GM19468 (cell line): ENCODE measurements around the gene NID2.

ENCODE experiments used
- ATAC-seq: cut with Tn5 transposase; IDR thresholded peaks from one replicate; pipeline ENCODE4 v1.9.1; 2021; ENCODE audit warnings: mild to moderate bottlenecking, moderate library complexity, moderate number of reproducible peaks; ENCODE audit not compliant: unreplicated experiment; ENCODE audit errors: extremely low read depth

The NID2 gene

DNA sequence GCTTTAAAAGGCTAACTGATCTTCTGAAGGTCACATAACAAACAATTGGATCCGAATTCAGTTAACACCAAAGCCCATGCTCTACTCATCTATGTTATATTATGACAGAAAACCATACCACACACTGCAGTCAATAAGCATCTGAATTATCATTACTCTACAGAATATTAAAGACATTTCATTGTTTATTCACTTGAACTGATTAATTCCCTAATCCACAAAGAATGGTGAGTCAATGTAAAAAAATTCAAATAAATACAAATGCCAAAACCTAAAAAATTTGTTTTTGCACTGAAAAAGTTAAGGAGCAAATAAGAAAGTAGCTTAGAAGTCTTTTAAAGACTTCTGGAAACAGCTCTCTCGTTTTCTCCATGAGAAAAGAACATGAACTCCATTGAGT lies 13.7 kb downstream of the NID2 start:
- ATAC-seq, result no peak

DNA sequence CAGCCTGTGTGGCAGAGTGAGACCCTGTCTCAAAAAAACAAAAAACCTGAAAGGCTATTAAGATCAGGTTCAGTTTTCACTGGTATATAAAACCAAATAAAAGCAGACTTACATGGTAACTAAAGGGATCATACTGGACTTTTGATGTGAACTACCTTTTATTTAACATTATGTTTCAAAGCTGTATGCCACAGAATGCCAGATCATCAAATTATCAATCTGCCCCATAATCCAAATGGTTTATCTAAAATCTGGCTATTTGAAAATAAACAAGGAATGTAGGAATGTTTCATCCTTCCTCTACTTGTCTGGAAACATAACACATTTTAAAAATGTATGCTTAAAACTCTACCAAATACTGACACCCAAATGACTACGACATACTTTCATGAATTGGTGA lies 14.2 kb downstream of the NID2 start:
- no peak for ATAC-seq

DNA sequence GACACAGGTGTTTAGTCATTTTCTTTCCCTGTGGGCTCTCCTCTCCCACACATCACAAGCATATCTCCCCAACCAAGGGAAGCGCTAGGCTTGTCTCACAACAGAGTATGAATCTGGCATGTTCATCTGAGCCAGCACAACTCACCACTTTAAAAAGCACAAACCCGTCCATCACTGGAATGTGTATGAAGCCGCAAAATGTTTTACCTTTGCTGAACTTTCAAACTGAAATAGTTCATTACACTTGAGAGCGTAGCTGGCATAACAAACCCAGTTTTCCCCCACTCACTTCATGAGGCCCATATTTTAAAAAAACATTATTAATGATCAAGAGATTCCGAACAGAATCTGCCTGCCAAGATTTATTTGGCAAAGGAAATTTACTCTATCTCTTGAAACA lies 15.8 kb downstream of the NID2 start:
- ATAC-seq, result no peak

DNA sequence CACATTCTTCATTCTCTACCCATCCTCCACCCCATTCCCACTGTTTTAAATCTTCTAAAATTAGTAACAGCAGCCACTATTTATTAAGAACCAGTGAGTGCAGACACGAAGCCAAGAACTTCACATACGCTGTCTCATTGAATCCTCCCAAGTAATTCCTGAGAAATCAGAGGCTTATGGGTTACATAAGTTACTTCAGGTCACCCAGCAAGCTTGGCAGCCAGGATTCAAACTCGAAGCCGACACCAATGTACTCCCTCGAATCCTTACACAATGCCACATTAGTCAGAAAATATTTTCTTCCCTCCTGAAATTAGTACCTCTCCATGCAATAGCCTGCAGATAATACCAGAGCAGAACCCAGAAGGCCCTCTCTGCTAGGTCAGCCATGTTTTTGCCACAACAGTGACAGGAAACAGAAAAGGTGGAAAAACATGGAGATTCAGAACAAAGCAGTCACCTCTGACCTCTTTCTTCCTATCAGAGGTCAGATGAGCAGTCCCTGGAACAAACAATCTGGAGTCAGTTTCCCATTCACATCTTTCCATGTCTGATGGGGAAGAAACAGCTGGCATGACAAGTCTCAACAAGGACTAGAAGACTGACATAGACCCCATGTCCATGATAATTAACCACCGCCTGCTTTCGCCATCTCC lies 16.4 kb downstream of the NID2 start:
- ATAC-seq, result no peak

DNA sequence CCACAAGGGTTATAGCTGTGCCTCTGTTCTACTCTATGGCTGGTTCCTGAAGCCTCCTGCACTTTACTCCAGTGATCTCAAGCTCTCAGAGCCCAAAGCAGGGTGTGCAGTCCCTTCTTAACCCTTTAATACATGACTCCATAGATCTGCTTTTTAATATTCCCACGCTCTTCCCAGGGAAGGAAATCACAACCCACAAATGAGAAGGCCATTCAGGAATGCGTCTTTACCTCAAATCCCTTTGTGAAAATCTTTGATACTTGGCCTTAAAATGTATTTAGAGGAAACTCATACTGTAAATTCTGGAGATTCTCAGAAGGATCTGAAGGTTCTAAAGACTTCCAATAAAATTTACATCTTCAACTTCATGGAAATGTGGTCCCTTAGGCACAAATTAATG lies 17.0 kb downstream of the NID2 start:
- ATAC-seq, result no peak

DNA sequence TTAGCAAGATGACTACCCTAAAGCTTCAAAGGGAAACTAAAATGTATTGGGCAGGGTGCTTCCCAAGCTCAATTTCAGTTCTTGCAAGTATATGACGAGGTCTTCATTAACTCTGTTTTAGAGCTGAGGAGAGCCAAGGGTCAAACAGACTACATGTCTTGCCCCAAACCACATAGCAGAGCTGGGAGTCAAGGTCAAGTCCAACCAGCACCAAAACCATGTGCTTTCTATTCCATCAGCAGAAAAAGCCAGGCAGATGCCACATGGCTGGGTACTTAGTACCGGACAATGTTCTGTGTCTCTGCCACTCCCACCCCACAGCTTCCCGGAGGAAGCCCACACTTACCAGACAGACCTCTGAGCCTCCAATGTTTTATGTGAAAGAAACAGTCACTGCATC lies 17.6 kb downstream of the NID2 start:
- no peak for ATAC-seq

DNA sequence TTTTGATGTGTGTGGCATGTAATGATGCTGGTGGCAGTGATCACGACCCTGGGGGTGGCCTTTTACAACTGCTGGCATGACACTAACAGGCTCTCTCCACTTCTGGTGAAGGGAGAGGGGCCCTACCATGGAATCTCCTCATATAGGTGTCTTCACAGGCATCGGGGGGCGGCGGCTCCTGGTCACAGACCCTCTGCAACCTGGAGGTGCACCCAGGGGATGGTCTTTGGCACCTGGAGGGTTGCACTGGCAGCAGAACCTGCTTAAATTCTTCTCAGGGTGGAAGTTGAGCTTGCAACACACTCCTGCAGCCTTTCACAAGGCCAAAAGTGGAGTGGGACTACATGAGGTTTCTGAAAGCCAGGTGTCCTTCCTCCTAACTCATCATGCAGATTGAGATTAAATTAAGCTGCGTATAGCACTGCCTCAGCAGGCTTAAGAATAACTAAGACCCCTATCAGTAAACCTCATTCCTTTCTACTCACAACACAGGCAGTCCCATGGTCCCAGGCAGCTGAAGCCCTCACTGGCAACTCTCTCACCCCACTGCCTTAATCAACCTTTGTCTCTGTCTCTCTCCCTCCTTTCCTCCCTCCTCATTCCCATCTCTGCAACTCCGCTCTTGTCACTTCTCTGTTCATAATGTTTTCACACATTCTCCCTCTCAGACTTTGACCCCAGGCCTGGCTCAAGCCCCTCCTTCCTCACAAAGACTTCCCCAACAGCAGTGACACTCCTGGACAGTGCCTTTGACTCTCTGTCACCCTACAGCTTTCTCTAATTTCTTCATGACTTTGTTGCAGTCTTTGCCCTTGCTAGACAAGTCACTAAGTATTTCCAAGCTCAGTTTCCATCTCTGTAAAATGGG lies 18.9 kb downstream of the NID2 start:
- ATAC-seq, result no peak

DNA sequence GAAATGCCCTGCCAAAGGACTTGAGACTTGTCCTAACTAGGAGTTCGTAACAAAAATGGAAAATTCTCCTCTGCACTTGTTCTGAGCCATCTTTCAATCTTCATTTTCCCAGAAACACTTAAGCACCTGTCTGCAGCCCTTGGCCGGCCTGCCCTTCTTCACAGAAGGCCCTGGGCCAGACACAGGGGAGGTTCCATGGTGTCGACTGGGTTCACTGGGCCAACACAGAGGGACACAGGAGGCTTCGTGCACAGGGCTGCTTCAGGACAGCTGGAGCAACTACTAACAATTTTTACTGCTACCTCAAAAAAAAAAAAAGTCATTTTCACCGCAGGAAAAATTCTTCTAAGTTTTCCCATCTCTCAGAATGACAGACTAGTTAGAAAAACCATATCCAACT lies 19.6 kb downstream of the NID2 start:
- ATAC-seq, result no peak

DNA sequence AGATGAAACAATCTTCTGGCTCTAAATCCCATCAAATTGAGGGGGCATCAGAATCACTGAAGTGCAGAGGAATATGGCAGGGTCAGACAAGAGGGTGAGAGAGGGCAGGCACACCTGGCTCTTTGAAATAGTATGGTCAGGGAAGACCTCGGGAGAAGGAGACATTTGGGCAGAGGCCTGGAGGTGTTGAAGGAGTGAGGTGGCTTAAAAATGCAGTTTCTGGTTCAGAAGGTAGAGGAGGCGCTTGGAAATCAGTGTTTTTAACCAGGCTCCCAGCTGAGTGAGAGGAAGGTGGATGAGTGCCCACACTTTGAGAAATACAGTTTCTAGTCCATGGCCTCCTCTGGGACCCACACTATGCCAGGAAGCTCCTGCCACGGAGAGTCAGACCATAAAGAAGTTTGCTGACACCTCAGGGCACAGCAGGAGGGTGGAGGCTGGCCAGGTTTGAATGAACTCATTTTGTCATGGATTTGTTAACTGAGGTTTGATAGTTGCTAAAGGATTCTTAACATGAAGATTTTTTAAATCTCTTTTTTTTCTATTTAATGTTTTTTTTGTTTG lies 20.1 kb downstream of the NID2 start:
- ATAC-seq, result no peak

DNA sequence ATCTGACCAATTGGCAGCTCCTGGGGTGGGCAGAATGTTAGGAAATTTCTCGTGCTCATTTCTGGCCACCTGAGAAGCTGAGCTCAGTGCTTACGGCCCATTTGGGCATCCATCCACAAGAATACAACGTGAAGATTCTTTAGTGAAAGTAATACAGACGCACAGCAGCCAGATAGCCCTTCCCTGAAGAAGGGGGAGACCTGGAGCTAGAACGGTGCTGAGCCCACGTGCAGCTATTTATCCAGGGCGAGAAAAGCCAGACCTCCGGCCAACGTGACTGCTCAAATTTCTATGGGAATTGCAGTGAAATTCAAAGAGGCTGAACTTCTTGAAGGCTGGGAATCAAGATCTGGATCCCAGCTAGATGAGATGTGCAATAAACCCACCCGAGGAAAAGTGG lies 20.7 kb downstream of the NID2 start:
- no peak for ATAC-seq

DNA sequence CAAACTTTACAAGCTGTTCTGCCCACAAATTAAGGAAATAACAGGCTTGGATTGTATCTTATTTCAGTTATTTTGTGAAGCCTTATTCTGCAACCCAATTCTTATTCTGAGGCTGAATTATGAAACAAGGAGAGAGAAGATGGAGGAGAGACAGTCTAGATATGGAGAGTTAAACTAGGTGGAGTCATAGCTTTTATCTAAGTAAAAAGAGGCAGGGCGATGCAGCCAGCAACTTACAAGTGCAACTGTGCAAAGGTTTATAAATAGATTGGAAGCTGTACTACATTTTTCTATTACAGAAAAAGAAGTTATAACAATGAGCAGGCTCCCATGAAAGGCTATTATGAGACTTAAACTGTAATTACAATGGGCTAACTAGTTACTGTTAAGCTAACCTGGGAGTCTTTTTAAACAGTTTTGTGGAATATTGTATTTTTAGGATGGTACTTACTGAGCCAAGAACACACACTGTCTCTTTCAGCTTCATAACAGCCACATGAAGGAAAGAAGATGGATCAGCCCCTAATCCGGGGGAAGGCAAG lies 22.4 kb downstream of the NID2 start:
- no peak for ATAC-seq

DNA sequence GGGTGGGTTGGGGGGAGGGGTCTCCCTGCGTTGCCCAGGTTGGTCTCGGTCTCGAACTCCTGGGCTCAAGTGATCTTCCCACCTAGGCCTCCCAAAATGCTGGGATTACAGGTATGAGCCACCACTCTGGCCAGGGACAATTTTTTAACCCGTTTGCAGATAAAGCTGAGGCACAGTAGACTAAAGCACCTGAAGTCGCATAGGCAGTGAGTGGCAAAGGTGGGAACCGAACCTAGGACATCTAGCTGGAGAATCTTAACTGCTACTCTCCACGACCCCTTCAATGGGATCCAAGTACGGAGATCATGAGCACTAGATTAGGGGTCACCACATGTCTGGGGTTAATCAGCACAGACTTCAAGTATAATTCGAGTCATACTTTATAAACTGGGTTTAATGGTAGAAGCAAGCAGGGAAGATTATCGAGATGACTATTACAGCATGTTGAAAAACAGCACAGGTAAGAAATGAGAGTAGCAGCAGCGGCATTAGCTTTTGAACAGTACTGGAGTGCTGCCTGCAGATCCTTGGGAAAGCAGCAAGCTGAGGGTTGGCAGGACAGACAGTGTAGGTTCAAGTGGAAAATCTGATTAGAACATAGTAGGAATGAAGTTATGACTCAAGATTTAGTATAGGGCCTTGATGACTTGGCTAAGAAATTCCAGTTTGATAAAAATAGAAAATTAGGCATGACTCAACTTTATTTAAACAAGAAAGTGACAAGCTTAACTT lies 23.9 kb downstream of the NID2 start:
- no peak for ATAC-seq

DNA sequence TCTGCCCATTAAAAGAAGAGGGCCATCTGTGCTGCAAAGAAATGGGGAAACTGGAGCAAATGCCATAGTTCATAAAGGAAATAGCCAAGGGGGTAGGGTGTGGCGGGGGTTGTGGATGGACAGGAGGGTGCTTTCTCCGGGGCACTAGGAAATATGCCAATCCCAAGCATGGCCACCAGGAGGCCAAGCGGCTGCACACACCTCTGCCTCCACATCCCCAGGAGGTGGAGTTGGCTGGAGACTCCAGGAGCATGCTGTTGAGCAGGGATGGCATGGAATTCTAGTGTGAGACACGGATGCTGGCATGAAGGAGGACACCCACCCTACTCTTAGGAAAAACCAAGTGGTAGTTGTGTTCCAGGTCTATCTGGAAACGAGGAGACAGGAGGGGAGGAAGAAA lies 25.2 kb downstream of the NID2 start:
- no peak for ATAC-seq

DNA sequence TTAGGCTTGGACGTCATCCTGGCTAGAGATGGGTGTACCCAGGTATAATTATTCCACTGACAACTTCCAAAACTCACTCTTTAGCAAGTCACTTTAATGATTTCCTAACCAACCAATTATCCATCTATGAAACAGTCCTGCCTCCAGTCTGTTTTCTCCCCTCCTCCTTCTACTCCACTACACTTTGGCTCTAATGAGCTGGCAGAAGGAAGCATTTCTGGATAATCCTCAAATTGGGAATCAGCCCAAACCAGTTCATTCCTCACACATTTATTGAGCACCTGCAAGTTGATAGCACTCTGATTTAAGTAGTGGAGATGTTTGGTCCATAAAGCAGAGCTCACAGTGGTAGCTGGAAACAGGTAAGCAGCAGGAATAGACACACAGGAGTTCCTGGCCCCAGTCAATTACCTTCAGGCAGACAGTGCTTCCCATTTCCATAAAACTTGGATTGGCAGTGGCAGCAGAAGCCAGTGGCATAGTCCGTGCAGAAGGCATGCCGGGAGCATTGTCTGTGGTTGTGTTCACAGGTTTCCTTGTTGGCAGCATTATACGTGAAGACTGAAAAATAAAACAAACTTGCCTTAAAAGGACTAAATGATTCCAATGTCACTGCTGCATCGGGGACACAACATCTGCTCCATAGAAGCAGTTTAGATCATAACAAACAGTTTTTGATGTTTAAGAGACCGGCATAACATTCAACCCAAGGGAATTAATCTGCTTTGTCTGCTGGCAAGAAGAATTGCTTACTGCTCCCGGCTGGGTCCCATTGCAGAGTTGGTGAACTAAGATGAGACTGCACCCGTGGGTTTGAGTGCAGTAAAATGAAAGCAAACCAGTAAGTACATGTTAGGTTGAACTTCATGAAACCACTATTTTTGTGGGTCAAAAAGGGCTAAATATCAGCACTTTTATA lies 26.2 kb downstream of the NID2 start:
- no peak for ATAC-seq

DNA sequence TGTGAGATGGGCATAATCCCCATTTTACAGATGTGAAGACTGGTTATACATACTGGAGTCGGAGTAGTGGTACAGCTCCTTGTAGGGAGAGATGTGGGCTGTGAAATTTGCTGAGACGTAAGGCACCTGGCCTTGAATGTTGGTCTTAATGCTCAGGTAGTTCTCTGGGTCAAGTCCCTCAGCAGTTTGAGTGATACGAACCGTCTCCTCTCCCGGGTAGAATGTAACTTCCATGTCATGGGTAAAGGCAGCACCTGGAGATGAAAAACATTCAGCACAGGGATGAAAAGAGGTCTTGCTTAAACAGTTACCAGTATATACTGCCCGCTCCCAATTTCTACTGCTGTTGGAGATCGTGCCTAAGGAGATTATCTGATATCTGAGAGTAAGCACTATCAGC lies 28.3 kb downstream of the NID2 start:
- no peak for ATAC-seq

DNA sequence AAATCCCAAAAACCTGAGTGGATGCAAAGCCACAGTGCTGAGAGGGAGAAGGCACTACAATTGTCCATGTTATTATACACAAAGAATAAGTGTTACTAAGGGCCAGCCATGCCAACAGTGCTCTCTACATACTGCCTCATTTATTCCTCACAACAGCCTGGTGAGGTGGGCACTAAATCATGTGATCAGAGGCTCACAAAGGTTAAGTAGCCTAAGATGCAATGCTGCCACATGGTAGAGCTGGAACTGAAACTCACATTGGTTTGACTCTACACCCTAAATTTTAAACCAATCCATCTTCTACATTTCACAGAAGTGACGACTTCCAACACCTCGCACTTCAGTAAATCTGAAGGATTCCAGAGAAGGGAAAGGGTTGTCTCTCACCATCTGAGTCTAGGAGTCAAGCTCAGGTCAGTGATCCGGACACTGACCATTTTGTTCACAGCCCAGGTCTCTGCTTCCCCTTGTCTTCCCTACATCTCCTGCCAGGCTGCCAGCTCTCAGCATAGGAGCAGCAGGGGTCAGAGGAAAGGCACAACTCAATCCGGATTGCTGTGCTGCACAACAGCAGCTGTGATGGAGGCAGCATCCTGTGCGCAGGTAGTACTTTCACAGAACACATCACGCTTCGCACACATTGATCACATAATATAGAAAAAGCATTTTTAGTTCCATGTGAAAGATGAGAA lies 29.6 kb downstream of the NID2 start:
- no peak for ATAC-seq

DNA sequence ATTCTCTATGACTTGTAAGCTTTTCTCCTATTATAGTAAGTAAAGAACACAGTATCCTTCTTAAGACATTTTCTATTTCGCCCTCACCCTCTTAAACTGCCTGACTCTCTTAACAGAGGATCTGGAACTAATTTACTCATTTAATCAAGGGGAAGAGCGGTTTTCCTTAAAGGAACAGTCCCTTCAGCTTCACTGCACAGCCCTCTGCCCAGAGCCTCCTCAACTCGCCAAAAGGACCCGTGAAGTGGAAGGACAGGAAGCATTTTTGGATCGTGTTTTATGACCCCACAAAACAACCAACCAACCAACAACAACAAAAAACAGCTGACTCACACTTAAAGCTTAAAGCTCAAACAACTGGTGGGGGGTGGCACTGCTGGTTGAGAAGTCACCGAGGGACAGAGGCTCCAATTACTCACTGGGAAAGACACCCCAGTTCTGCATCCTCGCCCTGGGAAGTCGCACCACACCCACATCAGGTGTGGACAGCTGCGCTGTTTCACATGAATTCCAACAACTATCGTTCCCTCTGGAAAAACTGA lies 35.7 kb downstream of the NID2 start:
- no peak for ATAC-seq

DNA sequence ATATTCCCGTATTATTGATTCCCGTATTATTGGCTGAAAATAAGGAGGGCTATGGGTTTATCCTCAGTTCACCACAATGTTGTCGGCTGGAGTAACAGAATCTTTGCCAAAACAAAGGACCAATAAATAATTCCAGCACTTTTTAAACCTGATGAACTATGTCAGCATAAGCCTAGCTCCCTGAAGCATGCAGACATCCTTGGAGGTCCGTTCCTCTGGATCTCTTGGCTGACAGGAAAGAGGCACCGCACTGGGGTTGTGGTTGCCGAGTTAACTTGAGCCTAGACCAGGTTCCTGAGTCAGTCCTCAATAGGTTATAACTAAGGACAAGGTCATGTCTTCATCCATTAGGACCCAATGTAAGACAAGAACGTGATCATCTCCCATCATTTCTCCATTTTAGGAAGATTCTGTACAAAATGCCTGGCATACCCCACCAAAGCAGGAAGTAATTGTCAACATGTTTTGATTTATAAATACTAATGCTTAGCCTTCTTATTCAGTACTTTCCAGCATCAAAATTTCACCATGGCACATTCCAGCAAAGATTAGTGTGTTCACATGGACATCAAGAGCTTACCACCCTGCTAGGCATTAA lies 36.6 kb downstream of the NID2 start:
- ATAC-seq, result no peak
